HepG2 (cell line): ENCODE results near the gene NFE2. TPM values are rescaled to one million over a fixed set of nuclear protein-coding genes. Genes with fewer than 3 reads are reported as not detected.

Experiments
- ATAC-seq: fragments of 200-7000 bp; cut with Tn5 transposase; 3 replicates; pipeline ENCODE4 v1.9.1; 2020; ENCODE audit warnings: mild to moderate bottlenecking, moderate library complexity
- BruUV-seq: library from RNA; stranded (reverse); fragments of 400-500 nt; replicated peaks from 2 replicates; lab custom pipeline; 2021; lab: Mats Ljungman, UMichigan
- CTCF ChIA-PET: fragments of 300-600 bp; formaldehyde crosslinking; extraction: SDS; loops from one replicate; lab custom pipeline; 2021; ENCODE audit warnings: low total read pairs, inconsistent platforms, low intra/inter-chr PET ratio; lab: Yijun Ruan, JAX
- POLR2A ChIA-PET: fragments of 350-600 bp; sonication (Branson Sonifier 250); formaldehyde crosslinking; loops from one replicate; lab custom pipeline; 2020; ENCODE audit warnings: antibody characterized with exemption, inconsistent platforms; lab: Yijun Ruan, JAX
- DNase-seq: peaks from one replicate; pipeline ENCODE4 v3.0.0-alpha.2; 2015; ENCODE audit warnings: low spot score
- FAIRE-seq: peaks from 3 replicates; lab custom pipeline; 2011; peaks lifted over from hg19 to GRCh38; lab: Jason Lieb, UNC
- H2AFZ ChIP-seq: one replicate; pipeline ENCODE4 v1.6.1; 2011; ENCODE audit warnings: low read length, inconsistent platforms
- H3K27ac ChIP-seq: fragments of 300-600 bp; 3 replicates; pipeline ENCODE4 v1.8.0; 2011; ENCODE audit warnings: mixed run types, mild to moderate bottlenecking, mixed read lengths, low read length, inconsistent platforms; ENCODE audit not compliant: insufficient read depth; ENCODE audit errors: extremely low read length
- H3K27me3 ChIP-seq, 2 experiments: fragments of 200-600 bp in 1 of 2; 2 replicates in 1 of 2; 3 replicates in 1 of 2; pipeline versions ENCODE4 v1.6.0 to v1.8.0; 2011; ENCODE audit warnings: low read length in 2 of 2, mild to moderate bottlenecking in 2 of 2, moderate library complexity in 2 of 2, inconsistent platforms in 1 of 2; ENCODE audit not compliant: insufficient read depth in 2 of 2, control insufficient read depth in 1 of 2
- H3K36me3 ChIP-seq, 2 experiments: fragments of 200-600 bp in 1 of 2; replicated peaks in 1 of 2; 2 replicates in 1 of 2; 3 replicates in 1 of 2; pipeline versions ENCODE4 v1.5.1 to v1.8.0; 2011; ENCODE audit warnings: low read length in 2 of 2, inconsistent platforms in 1 of 2; ENCODE audit not compliant: insufficient read depth in 2 of 2, control insufficient read depth in 1 of 2
- H3K4me1 ChIP-seq: 2 replicates; pipeline ENCODE4 v1.5.1; 2012; ENCODE audit warnings: low read length, inconsistent platforms; ENCODE audit not compliant: insufficient read depth
- H3K4me2 ChIP-seq: 2 replicates; pipeline ENCODE4 v1.6.0; 2011; ENCODE audit warnings: low read depth, low read length, inconsistent platforms
- H3K4me3 ChIP-seq, 3 experiments: fragments of 200-600 bp in 1 of 3; sonication (generic), shearing (Covaris generic) in 1 of 3; replicated peaks in 1 of 3; 2 replicates each; pipeline ENCODE4 v1.5.1; 2011 to 2016; ENCODE audit warnings: low read length in 3 of 3, inconsistent platforms in 2 of 3, low read depth in 2 of 3, mild to moderate bottlenecking in 2 of 3, control low read depth in 1 of 3, mixed read lengths in 1 of 3; ENCODE audit not compliant: insufficient read depth in 1 of 3
- H3K79me2 ChIP-seq: one replicate; pipeline ENCODE4 v1.6.1; 2011; ENCODE audit warnings: low read length, inconsistent platforms; ENCODE audit not compliant: insufficient read depth
- H3K9ac ChIP-seq: 2 replicates; pipeline ENCODE4 v1.6.0; 2011; ENCODE audit warnings: mild to moderate bottlenecking, low read depth, low read length, inconsistent platforms; ENCODE audit not compliant: insufficient read depth
- H3K9me3 ChIP-seq: 2 replicates; pipeline ENCODE4 v1.5.1; 2012; ENCODE audit warnings: mild to moderate bottlenecking, low read length
- H4K20me1 ChIP-seq: 2 replicates; pipeline ENCODE4 v1.6.0; 2011; ENCODE audit warnings: inconsistent platforms, mild to moderate bottlenecking, low read length, moderate library complexity; ENCODE audit not compliant: insufficient read depth
- FUBP1 ChIP-seq: sonication (generic); formaldehyde crosslinking; IDR thresholded peaks from 2 replicates; pipeline ENCODE4 v1.5.1; 2020; ENCODE audit warnings: missing genetic modification reagents, mild to moderate bottlenecking, borderline replicate concordance
- HHEX ChIP-seq: IDR thresholded peaks from 2 replicates; pipeline ENCODE4 v1.6.1; 2016; ENCODE audit warnings: control low read depth
- HNRNPH1 ChIP-seq: fragments of 200-400 bp; formaldehyde crosslinking; optimal IDR thresholded peaks from 2 replicates; pipeline ENCODE3; 2017; ENCODE audit warnings: mild to moderate bottlenecking, low read depth, low read length
- KDM2A ChIP-seq: sonication (generic); formaldehyde crosslinking; IDR thresholded peaks from 2 replicates; pipeline ENCODE4 v1.4.0; 2020; ENCODE audit warnings: low read depth, missing genetic modification reagents, borderline replicate concordance
- MAZ ChIP-seq, 2 experiments: sonication (generic) in 1 of 2; formaldehyde crosslinking in 1 of 2; IDR thresholded peaks; 2 replicates each; pipeline versions ENCODE4 v1.5.0 to v1.6.1; 2012 to 2020; ENCODE audit warnings: low read depth in 2 of 2, mild to moderate bottlenecking in 2 of 2, borderline replicate concordance in 1 of 2, improper control_type of control experiment in 1 of 2, low read length in 1 of 2, missing genetic modification reagents in 1 of 2, moderate library complexity in 1 of 2
- MED8 ChIP-seq: sonication (generic); formaldehyde crosslinking; IDR thresholded peaks from 2 replicates; pipeline ENCODE4 v1.8.1; 2023; ENCODE audit warnings: mild to moderate bottlenecking, missing genetic modification reagents; ENCODE audit not compliant: insufficient replicate concordance
- PCBP2 ChIP-seq: fragments of 200-400 bp; formaldehyde crosslinking; optimal IDR thresholded peaks from 2 replicates; pipeline ENCODE3; 2018; ENCODE audit warnings: low read length, low read depth; ENCODE audit not compliant: poor library complexity, severe bottlenecking
- RBM39 ChIP-seq: fragments of 200-400 bp; formaldehyde crosslinking; IDR thresholded peaks from one replicate; pipeline ENCODE4 v1.6.1; 2018; ENCODE audit warnings: antibody characterized with exemption, mild to moderate bottlenecking, low read depth, low read length; ENCODE audit not compliant: poor library complexity, severe bottlenecking
- UBTF ChIP-seq: sonication (generic); formaldehyde crosslinking; IDR thresholded peaks from 2 replicates; pipeline ENCODE4 v1.4.0; 2020; ENCODE audit warnings: mild to moderate bottlenecking, missing genetic modification reagents
- ZBTB33 ChIP-seq: sonication (generic); formaldehyde crosslinking; IDR thresholded peaks from 2 replicates; pipeline ENCODE4 v1.4.0; 2020; ENCODE audit warnings: missing genetic modification reagents
- ZNF362 ChIP-seq: sonication (generic); formaldehyde crosslinking; IDR thresholded peaks from 2 replicates; pipeline ENCODE4 v1.4.0; 2020; ENCODE audit warnings: missing genetic modification reagents, mild to moderate bottlenecking, borderline replicate concordance
- ZNF431 ChIP-seq: sonication (generic); formaldehyde crosslinking; IDR thresholded peaks from 2 replicates; pipeline ENCODE4 v1.9.0; 2022; ENCODE audit warnings: missing genetic modification reagents, low read depth, mild to moderate bottlenecking, borderline replicate concordance
- ZNF44 ChIP-seq: sonication (generic); formaldehyde crosslinking; IDR thresholded peaks from 2 replicates; pipeline ENCODE4 v1.5.1; 2020; ENCODE audit warnings: mild to moderate bottlenecking, missing genetic modification reagents
- ZNF530 ChIP-seq: sonication (generic); formaldehyde crosslinking; IDR thresholded peaks from 2 replicates; pipeline ENCODE4 v1.5.0; 2020; ENCODE audit warnings: low read depth, mild to moderate bottlenecking, missing genetic modification reagents
- ZSCAN31 ChIP-seq: sonication (generic); formaldehyde crosslinking; IDR thresholded peaks from 2 replicates; pipeline ENCODE4 v1.5.0; 2020; ENCODE audit warnings: low read depth, mild to moderate bottlenecking, missing genetic modification reagents
- WGBS: methylation state at CpG from one replicate; pipeline ENCODE4 v1.1.6; 2017; ENCODE audit warnings: low lambda C conversion rate; 5-methylcytosine and 5-hydroxymethylcytosine counted together
- in situ Hi-C: cut with HindIII; loops from 2 replicates; pipeline ENCODE4 v1.10.0; 2017; ENCODE audit warnings: low pct_unique_long_range_greater_than_20kb; ENCODE audit not compliant: extremely low pct_ligation_motif_present
- intact Hi-C: fragments of 100-400 bp; cut with micrococcal nuclease; formaldehyde crosslinking; loops from one replicate; pipeline ENCODE4 v1.10.0; 2022; ENCODE audit not compliant: unreplicated experiment
- polyA plus RNA-seq, 8 experiments: library from polyadenylated mRNA; depleted of rRNA in 3 of 8; stranded (reverse) in 7 of 8; unstranded in 1 of 8; fragments of >200 nt; fragmentation: Illumina TruSeq in 4 of 8; extraction: Trizol in 4 of 8; gene quantifications; 2 replicates each; pipeline versions ENCODE4 v1.2.1 to v1.2.3, GENCODE V29; 2011 to 2016; ENCODE audit warnings: low read depth in 4 of 8, missing spikeins in 1 of 8, mixed read lengths in 1 of 8; ENCODE audit not compliant: insufficient read depth in 1 of 8
- total RNA-seq, 5 experiments: library from RNA; depleted of rRNA; stranded (reverse); fragments of >200 nt; fragmentation: Illumina TruSeq; extraction: Trizol; gene quantifications; 2 replicates each; pipeline ENCODE4 v1.2.3, GENCODE V29; 2016; ENCODE audit warnings: low read depth in 1 of 5

NFE2 gene
- total and polyA plus RNA-seq, 2 of the 13 experiments (the other 11 are each of a cell fraction or from before 2014, with no cell fraction given) = 4.5 to 7.8 TPM

GRCh38 chr12:54272214-54272613 lies 28.6 kb downstream of the NFE2 start (continued):
- no peak for TF ChIP-seq FUBP1
- TF ChIP-seq HHEX (CRISPR knock-in tag) = no peak
- no peak for TF ChIP-seq KDM2A
- no peak for TF ChIP-seq MAZ (IDR thresholded peaks at IDR 0.05; ENCODE audit: borderline replicate concordance, low read depth, low read length)
- no peak for TF ChIP-seq MAZ (CRISPR knock-in tag; IDR thresholded peaks at IDR 0.05; ENCODE audit: low read depth)
- no peak for TF ChIP-seq HNRNPH1
- TF ChIP-seq ZBTB33 (CRISPR knock-in tag) = no peak

GRCh38 chr12:54270345-54270744 lies 30.5 kb downstream of the NFE2 start:
- no TSS peak for BruUV-seq
- in situ Hi-C loops = no loop called here
- Histone ChIP-seq H4K20me1 (no peaks in the 10 kb centered on the region), H3K4me2 (no peak overlapping the region), H3K79me2 (peaks cover 3% of the 10 kb centered on the region), H3K36me3 (0 out of 5 replicates have a peak, but pooled peaks cover 0 to 11% of the 10 kb centered on the region in 2 experiments), H3K27ac (no peak overlapping the region), H2AFZ (no peak overlapping the region), H3K4me3 (no peak overlapping the region), H3K9ac (no peak overlapping the region), H3K9me3 (no peaks in the 10 kb centered on the region), H3K27me3 (no peaks in the 10 kb centered on the region), H3K4me1 (peaks cover 13% of the 10 kb centered on the region)
- intact Hi-C loops = no loop called here
- DNase-seq (no peak), ATAC-seq (no peak), FAIRE-seq (no peak)
- 98% methylated on average over 2 of the region's 2 CpGs for WGBS
- ChIA-PET CTCF (no interaction called here), POLR2A (interaction anchor here (1.2 to 1.5 kb wide), 2 partner anchors 10 to 89 kb away, joined by 4 read pairs; partner anchors contain the start of genes CBX5 and HNRNPA1)
- TF ChIP-seq PCBP2 (no peak), ZNF362 (CRISPR knock-in tag) (no peak), UBTF (CRISPR knock-in tag) (no peak), MED8 (CRISPR knock-in tag) (no peak), ZNF431 (no peak), ZNF44 (no peak), RBM39 (no peak), ZNF530 (CRISPR knock-in tag) (no peak), ZSCAN31 (CRISPR knock-in tag) (no peak)
